Measurements from ENCODE around the gene YWHAQ. TPM values are rescaled to one million over a fixed set of nuclear protein-coding genes. Genes with fewer than 3 reads are reported as not detected.
A peak's percentile ranks its signal among the peaks of the same experiment; 100 is the strongest.
"Not testable (repeated sequence)": the region's sequence is repeated elsewhere in the genome, so short reads cannot be mapped to it uniquely, and the experiment has no call there.

The YWHAQ gene
- total and polyA plus RNA-seq, 5 donors from 2014 or later = 160 to 359 (median 279) TPM

DNA sequence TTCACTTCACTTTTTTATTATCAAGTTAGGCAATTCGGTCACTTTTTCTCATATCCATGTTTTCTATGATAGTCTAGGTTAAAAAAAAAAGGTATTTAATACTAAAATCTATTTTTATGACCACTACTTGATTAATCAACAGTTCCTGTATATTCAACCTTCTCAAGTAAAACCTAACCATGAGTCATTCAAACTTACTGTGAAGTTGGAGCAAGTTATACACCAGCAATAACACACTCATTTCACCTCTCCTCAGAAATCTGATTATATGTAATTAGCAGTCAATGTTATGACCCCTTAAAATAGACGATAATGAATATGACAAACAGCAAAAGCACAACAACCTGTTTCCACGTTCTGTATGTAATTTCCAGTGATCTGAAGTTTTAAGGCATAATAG lies 40.2 kb downstream of the YWHAQ start:
- no peak overlapping the region for H3K4me3 Mint-ChIP-seq
- H3K27ac Mint-ChIP-seq = no peak overlapping the region
- H3K27ac ChIP-seq (ENCODE audit: insufficient read depth, low read length, poor library complexity, severe bottlenecking) = no peak overlapping the region
- H3K27me3 Mint-ChIP-seq = no peaks in the 10 kb centered on the region
- H3K9me3 Mint-ChIP-seq = no peaks in the 10 kb centered on the region
- peaks cover 45% of the 10 kb centered on the region for H3K36me3 ChIP-seq (ENCODE audit: control insufficient read depth, insufficient read depth, low read length)
- no peak for ATAC-seq (ENCODE audit: low read depth in 2 of 2)
- H3K36me3 Mint-ChIP-seq = peaks cover 16% of the 10 kb centered on the region
- peaks cover 22% of the 10 kb centered on the region for H3K4me1 ChIP-seq (ENCODE audit: control insufficient read depth, insufficient read depth, low read length, poor library complexity, severe bottlenecking)
- no peak overlapping the region for H3K4me3 ChIP-seq (ENCODE audit: low read depth, low read length)
- no peaks in the 10 kb centered on the region for H3K9me3 ChIP-seq (ENCODE audit: control insufficient read depth in 2 of 2, low read length in 2 of 2)
- H3K27me3 ChIP-seq (ENCODE audit: control insufficient read depth, insufficient read depth, low read length) = no peaks in the 10 kb centered on the region
- DNase-seq = peak in 1 of 3 donors; percentile 11
- peaks cover 23 to 39% (median 27%) of the 10 kb centered on the region in 4 donors for H3K4me1 Mint-ChIP-seq

- H3K27me3 Mint-ChIP-seq = no peaks in the 10 kb centered on the region
- H3K4me1 ChIP-seq (ENCODE audit: control insufficient read depth, insufficient read depth, low read length, poor library complexity, severe bottlenecking) = no peaks in the 10 kb centered on the region
- H3K27ac Mint-ChIP-seq = peak overlapping the region in 2 of 3 donors; percentile 2
- no peak overlapping the region for H3K4me3 ChIP-seq (ENCODE audit: low read depth, low read length)
- no peaks in the 10 kb centered on the region for H3K27me3 ChIP-seq (ENCODE audit: control insufficient read depth, insufficient read depth, low read length)
- H3K9me3 ChIP-seq (ENCODE audit: control insufficient read depth in 2 of 2, low read length in 2 of 2) = no peaks in the 10 kb centered on the region
- no peak for ATAC-seq (ENCODE audit: low read depth in 2 of 2)
- no peak overlapping the region for H3K27ac ChIP-seq (ENCODE audit: insufficient read depth, low read length, poor library complexity, severe bottlenecking)
- no peak for DNase-seq
- H3K36me3 Mint-ChIP-seq = peaks cover 32% of the 10 kb centered on the region
- no peaks in the 10 kb centered on the region for H3K9me3 Mint-ChIP-seq
- H3K36me3 ChIP-seq (ENCODE audit: control insufficient read depth, insufficient read depth, low read length) = peaks cover 59% of the 10 kb centered on the region
- no peak overlapping the region for H3K4me3 Mint-ChIP-seq
- H3K4me1 Mint-ChIP-seq = peaks cover 3 to 20% (median 13%) of the 10 kb centered on the region in 4 donors
These were observed 44.3 kb downstream of the YWHAQ start for GRCh38 chr2:9586465-9586864.

GRCh38 chr2:9585486-9585885 lies 45.3 kb downstream of the YWHAQ start:
- H3K36me3 Mint-ChIP-seq = peaks cover 33% of the 10 kb centered on the region

GRCh38 chr2:9584902-9585301 lies 45.9 kb downstream of the YWHAQ start:
- not testable (repeated sequence) for H3K4me3 ChIP-seq (ENCODE audit: low read depth, low read length); H3K27ac ChIP-seq (ENCODE audit: insufficient read depth, low read length, poor library complexity, severe bottlenecking); H3K27me3 ChIP-seq (ENCODE audit: control insufficient read depth, insufficient read depth, low read length); H3K4me3 Mint-ChIP-seq; ATAC-seq (ENCODE audit: low read depth in 2 of 2); DNase-seq; H3K9me3 Mint-ChIP-seq; H3K4me1 ChIP-seq (ENCODE audit: control insufficient read depth, insufficient read depth, low read length, poor library complexity, severe bottlenecking); H3K27ac Mint-ChIP-seq; H3K27me3 Mint-ChIP-seq; H3K9me3 ChIP-seq (ENCODE audit: control insufficient read depth in 2 of 2, low read length in 2 of 2)
- H3K36me3 Mint-ChIP-seq = peaks cover 37% of the 10 kb centered on the region
- peaks cover 50% of the 10 kb centered on the region for H3K36me3 ChIP-seq (ENCODE audit: control insufficient read depth, insufficient read depth, low read length)
- peaks cover 0 to 17% (median 6%) of the 10 kb centered on the region in 4 donors for H3K4me1 Mint-ChIP-seq

More at GRCh38 chr2:9585486-9585885, 45.3 kb downstream of the YWHAQ start:
- no peak for DNase-seq
- Histone ChIP-seq H3K36me3 (ENCODE audit: control insufficient read depth, insufficient read depth, low read length) (peaks cover 53% of the 10 kb centered on the region), H3K4me3 (ENCODE audit: low read depth, low read length) (no peak overlapping the region), H3K9me3 (ENCODE audit: control insufficient read depth in 2 of 2, low read length in 2 of 2) (no peaks in the 10 kb centered on the region), H3K27me3 (ENCODE audit: control insufficient read depth, insufficient read depth, low read length) (no peaks in the 10 kb centered on the region), H3K27ac (ENCODE audit: insufficient read depth, low read length, poor library complexity, severe bottlenecking) (no peak overlapping the region), H3K4me1 (ENCODE audit: control insufficient read depth, insufficient read depth, low read length, poor library complexity, severe bottlenecking) (no peaks in the 10 kb centered on the region)
- Mint-ChIP-seq H3K27ac (peak overlapping the region in 1 of 3 donors; percentile 6), H3K4me1 (peaks cover 3 to 17% (median 9%) of the 10 kb centered on the region in 4 donors), H3K4me3 (no peak overlapping the region), H3K27me3 (no peaks in the 10 kb centered on the region), H3K9me3 (no peaks in the 10 kb centered on the region)
- ATAC-seq (ENCODE audit: low read depth in 2 of 2) = no peak

DNA sequence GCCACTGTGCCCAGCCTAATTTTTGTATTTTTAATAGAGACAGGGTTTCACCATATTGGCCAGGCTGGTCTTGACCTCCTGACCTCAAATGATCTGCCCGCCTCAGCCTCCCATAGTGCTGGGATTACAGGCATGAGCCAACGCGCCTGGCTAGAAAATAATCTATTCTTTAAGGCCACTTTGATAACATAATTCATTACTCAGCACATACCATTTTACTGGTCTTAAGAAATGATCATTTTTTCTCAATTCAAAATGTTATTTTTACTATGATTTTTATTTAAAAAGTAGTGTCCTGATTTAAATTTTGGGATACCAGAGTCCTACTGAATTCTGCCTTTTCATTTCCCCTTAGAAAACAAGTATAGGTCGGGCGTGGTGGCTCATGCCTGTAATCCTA lies 48.2 kb downstream of the YWHAQ start:
- no peak overlapping the region for H3K27ac ChIP-seq (ENCODE audit: insufficient read depth, low read length, poor library complexity, severe bottlenecking)
- H3K9me3 ChIP-seq (ENCODE audit: control insufficient read depth in 2 of 2, low read length in 2 of 2) = no peaks in the 10 kb centered on the region
- Mint-ChIP-seq H3K9me3 (no peaks in the 10 kb centered on the region), H3K4me3 (no peak overlapping the region), H3K4me1 (peaks cover 0 to 17% (median 5%) of the 10 kb centered on the region in 4 donors), H3K27ac (no peak overlapping the region), H3K36me3 (peaks cover 35% of the 10 kb centered on the region), H3K27me3 (no peaks in the 10 kb centered on the region)
- ATAC-seq (ENCODE audit: low read depth in 2 of 2) (no peak), DNase-seq (no peak)
- no peaks in the 10 kb centered on the region for H3K27me3 ChIP-seq (ENCODE audit: control insufficient read depth, insufficient read depth, low read length)
- no peak overlapping the region for H3K4me3 ChIP-seq (ENCODE audit: low read depth, low read length)
- no peaks in the 10 kb centered on the region for H3K4me1 ChIP-seq (ENCODE audit: control insufficient read depth, insufficient read depth, low read length, poor library complexity, severe bottlenecking)
- peaks cover 32% of the 10 kb centered on the region for H3K36me3 ChIP-seq (ENCODE audit: control insufficient read depth, insufficient read depth, low read length)

DNA sequence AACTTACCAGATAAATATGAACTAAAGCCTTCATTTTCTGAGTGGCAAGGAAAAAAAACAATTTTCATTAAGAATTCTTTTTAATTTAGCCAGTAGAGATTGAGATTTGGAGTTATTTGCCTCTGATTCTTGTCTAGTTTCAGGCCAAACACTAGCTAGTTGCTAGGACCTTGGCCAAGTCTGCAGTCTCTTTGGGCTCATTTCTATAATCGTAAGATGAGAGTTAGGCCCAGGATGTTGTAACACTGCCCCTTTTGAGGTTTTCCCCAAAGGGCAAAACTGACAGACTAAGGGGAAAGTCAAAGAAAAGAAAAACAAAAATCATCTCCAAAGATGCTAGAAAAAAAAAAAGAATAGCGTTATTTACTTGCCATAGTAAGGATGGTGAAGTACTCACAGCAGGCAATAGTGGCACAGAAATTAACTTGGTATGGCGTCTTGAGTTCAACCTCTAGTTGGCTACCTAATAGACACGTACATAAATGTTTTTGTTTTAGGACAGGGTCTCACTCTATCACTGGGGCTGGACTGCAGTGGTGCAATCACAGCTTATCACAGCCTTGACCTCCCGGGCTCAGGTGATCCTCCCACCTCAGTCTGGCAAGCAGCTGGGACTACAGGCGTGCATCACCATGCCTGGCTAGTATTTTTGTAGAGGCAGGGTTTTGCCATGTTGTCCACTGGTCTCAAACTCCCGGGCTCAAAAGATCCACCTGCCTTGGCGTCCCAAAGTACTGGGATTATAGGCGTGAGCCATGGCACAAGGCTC lies 52.1 kb downstream of the YWHAQ start:
- no peak for ATAC-seq (ENCODE audit: low read depth in 2 of 2)
- no peaks in the 10 kb centered on the region for H3K27me3 ChIP-seq (ENCODE audit: control insufficient read depth, insufficient read depth, low read length)
- H3K4me3 Mint-ChIP-seq = no peak overlapping the region
- H3K36me3 Mint-ChIP-seq = peaks cover 8% of the 10 kb centered on the region
- no peak overlapping the region for H3K27ac Mint-ChIP-seq
- H3K4me3 ChIP-seq (ENCODE audit: low read depth, low read length) = no peak overlapping the region
- no peaks in the 10 kb centered on the region for H3K9me3 Mint-ChIP-seq
- peaks cover 0 to 8% (median 3%) of the 10 kb centered on the region in 4 donors for H3K4me1 Mint-ChIP-seq
- DNase-seq = no peak
- peaks cover 4% of the 10 kb centered on the region for H3K36me3 ChIP-seq (ENCODE audit: control insufficient read depth, insufficient read depth, low read length)
- H3K27ac ChIP-seq (ENCODE audit: insufficient read depth, low read length, poor library complexity, severe bottlenecking) = no peak overlapping the region
- no peaks in the 10 kb centered on the region for H3K9me3 ChIP-seq (ENCODE audit: control insufficient read depth in 2 of 2, low read length in 2 of 2)
- H3K27me3 Mint-ChIP-seq = no peaks in the 10 kb centered on the region
- H3K4me1 ChIP-seq (ENCODE audit: control insufficient read depth, insufficient read depth, low read length, poor library complexity, severe bottlenecking) = no peaks in the 10 kb centered on the region

GRCh38 chr2:9574331-9574730 lies 56.5 kb downstream of the YWHAQ start:
- no peak for DNase-seq
- Mint-ChIP-seq H3K36me3 (no peaks in the 10 kb centered on the region), H3K4me3 (no peak overlapping the region), H3K4me1 (peaks cover 0 to 8% (median 4%) of the 10 kb centered on the region in 4 donors), H3K27ac (no peak overlapping the region), H3K27me3 (no peaks in the 10 kb centered on the region), H3K9me3 (no peaks in the 10 kb centered on the region)
- no peak overlapping the region for H3K4me3 ChIP-seq (ENCODE audit: low read depth, low read length)
- H3K27me3 ChIP-seq (ENCODE audit: control insufficient read depth, insufficient read depth, low read length) = no peaks in the 10 kb centered on the region
- no peaks in the 10 kb centered on the region for H3K9me3 ChIP-seq (ENCODE audit: control insufficient read depth in 2 of 2, low read length in 2 of 2)
- no peak for ATAC-seq (ENCODE audit: low read depth in 2 of 2)
- no peak overlapping the region for H3K27ac ChIP-seq (ENCODE audit: insufficient read depth, low read length, poor library complexity, severe bottlenecking)
- no peaks in the 10 kb centered on the region for H3K4me1 ChIP-seq (ENCODE audit: control insufficient read depth, insufficient read depth, low read length, poor library complexity, severe bottlenecking)
- no peaks in the 10 kb centered on the region for H3K36me3 ChIP-seq (ENCODE audit: control insufficient read depth, insufficient read depth, low read length)

GRCh38 chr2:9573840-9574239 lies 57.0 kb downstream of the YWHAQ start:
- H3K9me3 ChIP-seq (ENCODE audit: control insufficient read depth in 2 of 2, low read length in 2 of 2) = no peaks in the 10 kb centered on the region
- ATAC-seq (ENCODE audit: low read depth in 2 of 2) (no peak), DNase-seq (no peak)
- H3K27ac Mint-ChIP-seq = no peak overlapping the region
- H3K27ac ChIP-seq (ENCODE audit: insufficient read depth, low read length, poor library complexity, severe bottlenecking) = no peak overlapping the region
- no peaks in the 10 kb centered on the region for H3K27me3 Mint-ChIP-seq
- H3K4me3 Mint-ChIP-seq = no peak overlapping the region
- peaks cover 0 to 8% (median 4%) of the 10 kb centered on the region in 4 donors for H3K4me1 Mint-ChIP-seq
- H3K36me3 Mint-ChIP-seq = no peaks in the 10 kb centered on the region
- H3K27me3 ChIP-seq (ENCODE audit: control insufficient read depth, insufficient read depth, low read length) = no peaks in the 10 kb centered on the region
- no peaks in the 10 kb centered on the region for H3K9me3 Mint-ChIP-seq
- H3K4me3 ChIP-seq (ENCODE audit: low read depth, low read length) = no peak overlapping the region
- H3K4me1 ChIP-seq (ENCODE audit: control insufficient read depth, insufficient read depth, low read length, poor library complexity, severe bottlenecking) = no peaks in the 10 kb centered on the region
- no peaks in the 10 kb centered on the region for H3K36me3 ChIP-seq (ENCODE audit: control insufficient read depth, insufficient read depth, low read length)

Measured in CD4-positive, CD25-positive, alpha-beta regulatory T cell (primary cell).